K562 (cell line): ENCODE data around the gene RAB1B. TPM values are rescaled to one million over a fixed set of nuclear protein-coding genes. Genes with fewer than 3 reads are reported as not detected.

Experiments
- NCOA4 ChIP-seq: fragments of 450-650 bp; IDR thresholded peaks from 2 replicates; pipeline ENCODE4 v1.6.1; 2018; ENCODE audit warnings: mild to moderate bottlenecking; ENCODE audit not compliant: partially characterized antibody
- NR2C1 ChIP-seq, 2 experiments: fragments of 450-650 bp; IDR thresholded peaks; 2 replicates each; pipeline ENCODE4 v1.6.1; 2017; ENCODE audit warnings: mild to moderate bottlenecking in 2 of 2, antibody characterized with exemption in 1 of 2, inconsistent platforms in 1 of 2, missing compliant biosample characterization in 1 of 2, missing genetic modification characterization in 1 of 2
- RUNX1 ChIP-seq: sonication (generic); IDR thresholded peaks from 2 replicates; pipeline ENCODE4 v1.6.1; 2016; ENCODE audit warnings: antibody characterized with exemption, low read depth
- SRSF9 ChIP-seq: fragments of 200-400 bp; formaldehyde crosslinking; IDR thresholded peaks from 2 replicates; pipeline ENCODE4 v1.6.1; 2017; ENCODE audit warnings: low read depth, low read length, borderline replicate concordance
- ZNF174 ChIP-seq: fragments of 250-450 bp; sonication (Bioruptor Pico); IDR thresholded peaks from 2 replicates; pipeline ENCODE4 v1.4.0; 2020; ENCODE audit warnings: mild to moderate bottlenecking
- ZNF232 ChIP-seq: sonication (generic); formaldehyde crosslinking; IDR thresholded peaks from 2 replicates; pipeline ENCODE4 v1.8.0; 2022; ENCODE audit warnings: mild to moderate bottlenecking, missing genetic modification reagents
- ZNF507 ChIP-seq: conservative IDR thresholded peaks from 2 replicates; pipeline ENCODE4 v1.6.1; 2017; ENCODE audit warnings: missing genetic modification characterization, missing compliant biosample characterization
- ZNF75A ChIP-seq: fragments of 450-650 bp; formaldehyde crosslinking; IDR thresholded peaks from 2 replicates; pipeline ENCODE4 v1.4.0; 2020; ENCODE audit warnings: mild to moderate bottlenecking
- polyA plus RNA-seq, 8 experiments: library from polyadenylated mRNA; depleted of rRNA in 4 of 8; stranded (reverse) in 5 of 8; unstranded in 3 of 8; fragments of >200 nt; fragmentation: Nextera tagmentation in 2 of 8; fragmentation: Illumina TruSeq in 1 of 8; extraction: Ambion mirVana in 2 of 8; extraction: Trizol in 1 of 8; gene quantifications; 2 replicates each; pipeline versions ENCODE4 v1.2.1 to v1.2.3, GENCODE V29; 2011 to 2014; ENCODE audit warnings: inconsistent platforms in 1 of 8, missing spikeins in 1 of 8
- total RNA-seq, 7 experiments: library from RNA; depleted of rRNA in 6 of 7; stranded (reverse); fragments of >200 nt in 6 of 7; fragmentation: Illumina TruSeq in 2 of 7; extraction: Trizol in 2 of 7; gene quantifications; 2 replicates each; pipeline versions ENCODE4 v1.2.1 to v1.2.3, GENCODE V29; 2011 to 2021; ENCODE audit warnings: low replicate concordance in 1 of 7
- TF ChIP-seq, protein P1 (sequence below): fragments of 250-450 bp; sonication (Bioruptor Pico); IDR thresholded peaks from 2 replicates; pipeline ENCODE4 v1.4.0; 2020
- TF ChIP-seq, protein P2 (sequence below): sonication (generic); formaldehyde crosslinking; IDR thresholded peaks from 2 replicates; pipeline ENCODE4 v1.9.0; 2022; ENCODE audit warnings: mild to moderate bottlenecking, missing genetic modification reagents
- TF ChIP-seq, protein P3 (sequence below): fragments of 450-650 bp; IDR thresholded peaks from 2 replicates; pipeline ENCODE4 v1.6.1; 2016; ENCODE audit warnings: borderline replicate concordance
- TF ChIP-seq, protein P4 (sequence below): fragments of 250-450 bp; sonication (Bioruptor Pico); IDR thresholded peaks from 2 replicates; pipeline ENCODE4 v1.8.0; 2022; ENCODE audit warnings: moderate library complexity, mild to moderate bottlenecking, inconsistent platforms

The RAB1B gene
- total and polyA plus RNA-seq, 9 of the 15 experiments (the other 6 are each of a cell fraction or from before 2014, with no cell fraction given): 5.6 to 146 (median 98.6) TPM

DNA sequence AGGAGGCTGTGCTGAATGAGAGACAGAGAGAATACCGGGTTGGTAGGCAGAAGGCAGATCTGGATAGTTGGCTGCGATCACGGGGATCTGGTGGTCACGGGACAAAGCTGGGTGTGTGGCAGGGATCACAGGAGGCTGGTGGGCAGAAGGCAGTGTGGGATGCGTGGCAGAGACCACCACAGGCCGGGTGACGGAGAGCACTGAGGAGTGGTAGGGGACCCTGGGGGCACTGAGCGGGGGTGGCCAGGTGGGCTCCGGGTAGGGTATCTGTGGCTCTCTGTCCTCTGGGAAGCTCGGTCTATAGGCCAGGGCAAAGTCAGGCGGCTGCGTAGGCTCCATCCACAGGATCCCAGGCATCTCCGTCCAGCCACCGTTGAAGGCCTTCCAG lies 47.1 kb downstream of the RAB1B start (continued):
- TF ChIP-seq, protein P1, sequence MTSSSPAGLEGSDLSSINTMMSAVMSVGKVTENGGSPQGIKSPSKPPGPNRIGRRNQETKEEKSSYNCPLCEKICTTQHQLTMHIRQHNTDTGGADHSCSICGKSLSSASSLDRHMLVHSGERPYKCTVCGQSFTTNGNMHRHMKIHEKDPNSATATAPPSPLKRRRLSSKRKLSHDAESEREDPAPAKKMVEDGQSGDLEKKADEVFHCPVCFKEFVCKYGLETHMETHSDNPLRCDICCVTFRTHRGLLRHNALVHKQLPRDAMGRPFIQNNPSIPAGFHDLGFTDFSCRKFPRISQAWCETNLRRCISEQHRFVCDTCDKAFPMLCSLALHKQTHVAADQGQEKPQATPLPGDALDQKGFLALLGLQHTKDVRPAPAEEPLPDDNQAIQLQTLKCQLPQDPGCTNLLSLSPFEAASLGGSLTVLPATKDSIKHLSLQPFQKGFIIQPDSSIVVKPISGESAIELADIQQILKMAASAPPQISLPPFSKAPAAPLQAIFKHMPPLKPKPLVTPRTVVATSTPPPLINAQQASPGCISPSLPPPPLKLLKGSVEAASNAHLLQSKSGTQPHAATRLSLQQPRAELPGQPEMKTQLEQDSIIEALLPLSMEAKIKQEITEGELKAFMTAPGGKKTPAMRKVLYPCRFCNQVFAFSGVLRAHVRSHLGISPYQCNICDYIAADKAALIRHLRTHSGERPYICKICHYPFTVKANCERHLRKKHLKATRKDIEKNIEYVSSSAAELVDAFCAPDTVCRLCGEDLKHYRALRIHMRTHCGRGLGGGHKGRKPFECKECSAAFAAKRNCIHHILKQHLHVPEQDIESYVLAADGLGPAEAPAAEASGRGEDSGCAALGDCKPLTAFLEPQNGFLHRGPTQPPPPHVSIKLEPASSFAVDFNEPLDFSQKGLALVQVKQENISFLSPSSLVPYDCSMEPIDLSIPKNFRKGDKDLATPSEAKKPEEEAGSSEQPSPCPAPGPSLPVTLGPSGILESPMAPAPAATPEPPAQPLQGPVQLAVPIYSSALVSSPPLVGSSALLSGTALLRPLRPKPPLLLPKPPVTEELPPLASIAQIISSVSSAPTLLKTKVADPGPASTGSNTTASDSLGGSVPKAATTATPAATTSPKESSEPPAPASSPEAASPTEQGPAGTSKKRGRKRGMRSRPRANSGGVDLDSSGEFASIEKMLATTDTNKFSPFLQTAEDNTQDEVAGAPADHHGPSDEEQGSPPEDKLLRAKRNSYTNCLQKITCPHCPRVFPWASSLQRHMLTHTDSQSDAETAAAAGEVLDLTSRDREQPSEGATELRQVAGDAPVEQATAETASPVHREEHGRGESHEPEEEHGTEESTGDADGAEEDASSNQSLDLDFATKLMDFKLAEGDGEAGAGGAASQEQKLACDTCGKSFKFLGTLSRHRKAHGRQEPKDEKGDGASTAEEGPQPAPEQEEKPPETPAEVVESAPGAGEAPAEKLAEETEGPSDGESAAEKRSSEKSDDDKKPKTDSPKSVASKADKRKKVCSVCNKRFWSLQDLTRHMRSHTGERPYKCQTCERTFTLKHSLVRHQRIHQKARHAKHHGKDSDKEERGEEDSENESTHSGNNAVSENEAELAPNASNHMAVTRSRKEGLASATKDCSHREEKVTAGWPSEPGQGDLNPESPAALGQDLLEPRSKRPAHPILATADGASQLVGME (CRISPR knock-in tag): no peak
- no peak for TF ChIP-seq ZNF232 (CRISPR knock-in tag)
- TF ChIP-seq SRSF9: no peak
- TF ChIP-seq ZNF174 (CRISPR knock-in tag): no peak
- TF ChIP-seq NR2C1 (IDR thresholded peaks at IDR 0.05): no peak
- TF ChIP-seq NR2C1 (tag; IDR thresholded peaks at IDR 0.05): no peak
- no peak for TF ChIP-seq NCOA4
- TF ChIP-seq, protein P2, sequence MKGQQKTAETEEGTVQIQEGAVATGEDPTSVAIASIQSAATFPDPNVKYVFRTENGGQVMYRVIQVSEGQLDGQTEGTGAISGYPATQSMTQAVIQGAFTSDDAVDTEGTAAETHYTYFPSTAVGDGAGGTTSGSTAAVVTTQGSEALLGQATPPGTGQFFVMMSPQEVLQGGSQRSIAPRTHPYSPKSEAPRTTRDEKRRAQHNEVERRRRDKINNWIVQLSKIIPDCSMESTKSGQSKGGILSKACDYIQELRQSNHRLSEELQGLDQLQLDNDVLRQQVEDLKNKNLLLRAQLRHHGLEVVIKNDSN (CRISPR knock-in tag): no peak
- TF ChIP-seq, protein P3, sequence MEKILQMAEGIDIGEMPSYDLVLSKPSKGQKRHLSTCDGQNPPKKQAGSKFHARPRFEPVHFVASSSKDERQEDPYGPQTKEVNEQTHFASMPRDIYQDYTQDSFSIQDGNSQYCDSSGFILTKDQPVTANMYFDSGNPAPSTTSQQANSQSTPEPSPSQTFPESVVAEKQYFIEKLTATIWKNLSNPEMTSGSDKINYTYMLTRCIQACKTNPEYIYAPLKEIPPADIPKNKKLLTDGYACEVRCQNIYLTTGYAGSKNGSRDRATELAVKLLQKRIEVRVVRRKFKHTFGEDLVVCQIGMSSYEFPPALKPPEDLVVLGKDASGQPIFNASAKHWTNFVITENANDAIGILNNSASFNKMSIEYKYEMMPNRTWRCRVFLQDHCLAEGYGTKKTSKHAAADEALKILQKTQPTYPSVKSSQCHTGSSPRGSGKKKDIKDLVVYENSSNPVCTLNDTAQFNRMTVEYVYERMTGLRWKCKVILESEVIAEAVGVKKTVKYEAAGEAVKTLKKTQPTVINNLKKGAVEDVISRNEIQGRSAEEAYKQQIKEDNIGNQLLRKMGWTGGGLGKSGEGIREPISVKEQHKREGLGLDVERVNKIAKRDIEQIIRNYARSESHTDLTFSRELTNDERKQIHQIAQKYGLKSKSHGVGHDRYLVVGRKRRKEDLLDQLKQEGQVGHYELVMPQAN: no peak
- no peak for TF ChIP-seq RUNX1
- TF ChIP-seq, protein P4, sequence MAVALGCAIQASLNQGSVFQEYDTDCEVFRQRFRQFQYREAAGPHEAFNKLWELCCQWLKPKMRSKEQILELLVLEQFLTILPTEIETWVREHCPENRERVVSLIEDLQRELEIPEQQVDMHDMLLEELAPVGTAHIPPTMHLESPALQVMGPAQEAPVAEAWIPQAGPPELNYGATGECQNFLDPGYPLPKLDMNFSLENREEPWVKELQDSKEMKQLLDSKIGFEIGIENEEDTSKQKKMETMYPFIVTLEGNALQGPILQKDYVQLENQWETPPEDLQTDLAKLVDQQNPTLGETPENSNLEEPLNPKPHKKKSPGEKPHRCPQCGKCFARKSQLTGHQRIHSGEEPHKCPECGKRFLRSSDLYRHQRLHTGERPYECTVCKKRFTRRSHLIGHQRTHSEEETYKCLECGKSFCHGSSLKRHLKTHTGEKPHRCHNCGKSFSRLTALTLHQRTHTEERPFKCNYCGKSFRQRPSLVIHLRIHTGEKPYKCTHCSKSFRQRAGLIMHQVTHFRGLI (CRISPR knock-in tag): no peak
- no peak for TF ChIP-seq ZNF507 (tag)
- TF ChIP-seq ZNF75A: no peak
